ENCODE results near the gene CA11. TPM values are rescaled to one million over a fixed set of nuclear protein-coding genes. Genes with fewer than 3 reads are reported as not detected.

The CA11 gene
- total and polyA plus RNA-seq, 2 of the 8 experiments (the other 6 are each of a cell fraction or from before 2014, with no cell fraction given), result 51.7 to 71.4 TPM

- FAIRE-seq, result no peak
- no peak for TF ChIP-seq SIX5 (IDR thresholded peaks at IDR 0.05; ENCODE audit: low read depth, low read length)
- no peak for TF ChIP-seq SRF (IDR thresholded peaks at IDR 0.05; ENCODE audit: low read depth, low read length)
- no peak for TF ChIP-seq HDAC2 (IDR thresholded peaks at IDR 0.05; ENCODE audit: borderline replicate concordance in 1 of 2, low read depth in 2 of 2, low read length in 2 of 2)
- no peak for TF ChIP-seq KDM5A (IDR thresholded peaks at IDR 0.05; ENCODE audit: low read length)
- no peak for TF ChIP-seq TAF1 (IDR thresholded peaks at IDR 0.05; ENCODE audit: low read depth, low read length)
- no peak for TF ChIP-seq SP2 (IDR thresholded peaks at IDR 0.05; ENCODE audit: low read length)
- no peak for TF ChIP-seq MAFK (IDR thresholded peaks at IDR 0.05; ENCODE audit: low read depth, low read length)
- no peak for TF ChIP-seq CHD2 (IDR thresholded peaks at IDR 0.05; ENCODE audit: low read length)
- TF ChIP-seq USF2 (IDR thresholded peaks at IDR 0.05; ENCODE audit: low read length), result no peak
- no peak for TF ChIP-seq SP1 (IDR thresholded peaks at IDR 0.05; ENCODE audit: low read depth, low read length)
- no peak for TF ChIP-seq CHD1 (IDR thresholded peaks at IDR 0.05; ENCODE audit: low read depth, low read length)
These were observed 24.1 kb upstream of the CA11 start for GRCh38 chr19:48669903-48670668.

More at GRCh38 chr19:48669903-48670668, 24.1 kb upstream of the CA11 start:
- no peak overlapping the region for H2BK120ac ChIP-seq (replicated peaks; ENCODE audit: low read depth, low read length)
- H3K14ac ChIP-seq (ENCODE audit: insufficient read length), result no peak overlapping the region
- no peak overlapping the region for H2BK5ac ChIP-seq (ENCODE audit: low read depth, low read length)
- no peak overlapping the region for H3K18ac ChIP-seq (ENCODE audit: extremely low read depth, low read length)
- H4K5ac ChIP-seq (ENCODE audit: insufficient read length, low read depth, low read length), result no peak overlapping the region
- no peak overlapping the region for H3K4me2 ChIP-seq (ENCODE audit: insufficient read depth in 1 of 2, low read depth in 2 of 2, low read length in 2 of 2)
- H2BK12ac ChIP-seq (ENCODE audit: low read depth, low read length), result no peak overlapping the region
- no peaks in the 10 kb centered on the region for H3K36me3 ChIP-seq (ENCODE audit: control insufficient read depth in 2 of 4, insufficient read depth in 4 of 4, low read length in 3 of 4)
- peaks cover 0 to 4% of the 10 kb centered on the region in 2 experiments for H4K20me1 ChIP-seq (replicated peaks in 1 of 2; ENCODE audit: control insufficient read depth in 1 of 2, insufficient read depth in 2 of 2, low read length in 2 of 2)
- H3K9me3 ChIP-seq (ENCODE audit: insufficient read depth in 2 of 2, low read depth in 1 of 2, low read length in 1 of 2), result peaks cover 0 to 3% of the 10 kb centered on the region in 2 experiments; a peak in 1 of 4 replicates
- no peak overlapping the region for H2BK20ac ChIP-seq (ENCODE audit: low read length)
- ChIA-PET CTCF (ENCODE audit: partially characterized antibody) (interaction anchor here (1.1 kb wide), 1 partner anchor 24 kb away, joined by 3 read pairs; the partner anchor contains the start of gene CA11), POLR2A (ENCODE audit: partially characterized antibody) (no interaction called here)
- no peak overlapping the region for H3K4me3 ChIP-seq (ENCODE audit: extremely low read depth in 1 of 4, insufficient read depth in 2 of 4, low read depth in 3 of 4, low read length in 4 of 4)
- peaks cover 1 to 20% (median 18%) of the 10 kb centered on the region in 4 experiments for H3K4me1 ChIP-seq (replicated peaks in 1 of 4; ENCODE audit: control insufficient read depth in 3 of 4, insufficient read depth in 4 of 4, low read length in 3 of 4)
- no peak overlapping the region for H4K91ac ChIP-seq (replicated peaks; ENCODE audit: insufficient read length, low read length)
- H3K9ac ChIP-seq (replicated peaks in 1 of 4; ENCODE audit: extremely low read depth in 1 of 4, low read depth in 3 of 4, low read length in 3 of 4), result no peak overlapping the region
- H2AK5ac ChIP-seq (ENCODE audit: low read depth, low read length), result 0 out of 2 replicates have a peak overlapping the region, but pooled peaks have one; percentile 75
- peak overlapping the region; percentile 77; the same call in 1 of the 2 replicates for H4K8ac ChIP-seq (ENCODE audit: extremely low read depth, insufficient read depth, low read length)
- H3K27ac ChIP-seq (ENCODE audit: low read depth, low read length), result no peak overlapping the region
- no peak overlapping the region for H3K4ac ChIP-seq (replicated peaks; ENCODE audit: insufficient read length, low read depth, low read length)
- no peaks in the 10 kb centered on the region; a peak in 1 of 4 replicates for H3K79me2 ChIP-seq (ENCODE audit: control insufficient read depth in 1 of 2, insufficient read depth in 2 of 2, low read length in 2 of 2)
- DNase-seq (ENCODE audit: low read depth in 1 of 2, low spot score in 2 of 2), result no peak
- no peak overlapping the region for H3K23ac ChIP-seq (ENCODE audit: insufficient read length)
- H2AFZ ChIP-seq (ENCODE audit: low read length), result no peak overlapping the region
- H3K23me2 ChIP-seq (ENCODE audit: low read depth, low read length), result peaks cover 24% of the 10 kb centered on the region; the same call in 1 of the 2 replicates
- H2BK15ac ChIP-seq (ENCODE audit: low read length), result peak overlapping the region; percentile 72; the same call in 1 of the 2 replicates
- 91% methylated on average over 13 of the region's 26 CpGs; no CpG with 5 or more reads in 1 of the 2 experiments for WGBS, 2 experiments (ENCODE audit: extremely low coverage in 1 of 2, insufficient coverage in 1 of 2, insufficient read length in 1 of 2, insufficient replicate concordance in 2 of 2, low coverage in 1 of 2, low lambda C conversion rate in 2 of 2, missing lambda C conversion rate in 1 of 2)
- H3K27me3 ChIP-seq (replicated peaks in 1 of 4; ENCODE audit: control insufficient read depth in 3 of 4, extremely low read depth in 1 of 4, insufficient read depth in 3 of 4, low read length in 3 of 4), result peaks cover 0 to 5% (median 3%) of the 10 kb centered on the region in 4 experiments; a peak in 2 of 7 replicates
- no peaks in the 10 kb centered on the region for H3K79me1 ChIP-seq (ENCODE audit: low read depth, low read length)
- no peak overlapping the region for H3K56ac ChIP-seq (replicated peaks; ENCODE audit: insufficient read length, low read depth, low read length)

Data from H1 (cell line).